CD4-positive, alpha-beta memory T cell (primary cell): Measurements from ENCODE around the gene SRGAP1. TPM values are rescaled to one million over a fixed set of nuclear protein-coding genes. Genes with fewer than 3 reads are reported as not detected.

Experiments
- CTCF ChIA-PET: fragments of 350-600 bp; sonication (Branson Sonifier 250); formaldehyde crosslinking; loops from one replicate; lab custom pipeline; 2021; ENCODE audit warnings: inconsistent platforms; ENCODE audit not compliant: partially characterized antibody; lab: Charles Lee
- POLR2A ChIA-PET: fragments of 350-600 bp; sonication (Branson Sonifier 250); formaldehyde crosslinking; loops from one replicate; lab custom pipeline; 2021; ENCODE audit not compliant: partially characterized antibody; lab: Charles Lee
- DNase-seq, 5 donors: peaks; one replicate each; pipeline versions ENCODE4 v3.0.0 to v3.0.0-alpha.2; 2020 to 2022; ENCODE audit warnings: mixed read lengths in 1 of 5
- H3K27ac ChIP-seq: one replicate; pipeline ENCODE4 v1.7.0; 2013; ENCODE audit warnings: low read depth, low read length
- H3K27me3 ChIP-seq: 2 replicates; pipeline ENCODE4 v1.7.0; 2013; ENCODE audit warnings: mild to moderate bottlenecking, low read length, moderate library complexity; ENCODE audit not compliant: insufficient read depth
- H3K36me3 ChIP-seq: 2 replicates; pipeline ENCODE4 v1.7.0; 2013; ENCODE audit warnings: mild to moderate bottlenecking, low read length, moderate library complexity; ENCODE audit not compliant: insufficient read depth
- H3K4me1 ChIP-seq: 2 replicates; pipeline ENCODE4 v1.7.0; 2013; ENCODE audit warnings: mild to moderate bottlenecking, low read length, moderate library complexity; ENCODE audit not compliant: insufficient read depth
- H3K4me3 ChIP-seq, 2 donors: one replicate each; pipeline ENCODE4 v1.7.0; 2013; ENCODE audit warnings: low read length in 2 of 2, mild to moderate bottlenecking in 1 of 2
- H3K9me3 ChIP-seq, 2 donors: one replicate each; pipeline ENCODE4 v1.7.0; 2013; ENCODE audit warnings: low read length in 2 of 2, control low read depth in 1 of 2; ENCODE audit not compliant: control insufficient read depth in 1 of 2
- H3K27ac Mint-ChIP-seq, 7 donors: one replicate each; pipeline ENCODE4 v1.8.0; 2020 to 2021; ENCODE audit warnings: mixed read lengths in 7 of 7, mild to moderate bottlenecking in 6 of 7, inconsistent platforms in 3 of 7, moderate library complexity in 3 of 7
- H3K27me3 Mint-ChIP-seq, 2 donors: one replicate each; pipeline ENCODE4 v1.8.0; 2020 to 2021; ENCODE audit warnings: mixed read lengths in 2 of 2
- H3K36me3 Mint-ChIP-seq, 2 donors: one replicate each; pipeline ENCODE4 v1.8.0; 2020 to 2021; ENCODE audit warnings: mixed read lengths in 2 of 2, inconsistent platforms in 1 of 2, mild to moderate bottlenecking in 1 of 2
- H3K4me1 Mint-ChIP-seq, 4 donors: one replicate each; pipeline ENCODE4 v1.8.0; 2020 to 2021; ENCODE audit warnings: mixed read lengths in 4 of 4, mild to moderate bottlenecking in 1 of 4
- H3K4me3 Mint-ChIP-seq, 8 donors: one replicate each; pipeline ENCODE4 v1.8.0; 2020 to 2021; ENCODE audit warnings: mixed read lengths in 8 of 8, mild to moderate bottlenecking in 7 of 8, moderate library complexity in 6 of 8, inconsistent platforms in 3 of 8
- H3K9me3 Mint-ChIP-seq, 8 donors: one replicate each; pipeline ENCODE4 v1.8.0; 2020 to 2021; ENCODE audit warnings: mixed read lengths in 8 of 8, mild to moderate bottlenecking in 5 of 8, inconsistent platforms in 3 of 8, moderate library complexity in 1 of 8
- intact Hi-C: fragments of 100-400 bp; cut with micrococcal nuclease; formaldehyde crosslinking; loops from one replicate; pipeline ENCODE4 v1.15.1; 2023
- polyA plus RNA-seq, 2 donors: library from polyadenylated mRNA; unstranded; fragments of 300-500 nt; fragmentation: Illumina TruSeq; gene quantifications; one replicate each; pipeline ENCODE4 v1.2.3, GENCODE V29; 2021
- total RNA-seq, 2 experiments: library from RNA; stranded (reverse); gene quantifications; one replicate each; pipeline ENCODE4 v1.2.3, GENCODE V29; 2021

Gene SRGAP1
- total and polyA plus RNA-seq, 4 experiments from 2014 or later, result 0.03 to 0.09 TPM; not detected in 2

DNA sequence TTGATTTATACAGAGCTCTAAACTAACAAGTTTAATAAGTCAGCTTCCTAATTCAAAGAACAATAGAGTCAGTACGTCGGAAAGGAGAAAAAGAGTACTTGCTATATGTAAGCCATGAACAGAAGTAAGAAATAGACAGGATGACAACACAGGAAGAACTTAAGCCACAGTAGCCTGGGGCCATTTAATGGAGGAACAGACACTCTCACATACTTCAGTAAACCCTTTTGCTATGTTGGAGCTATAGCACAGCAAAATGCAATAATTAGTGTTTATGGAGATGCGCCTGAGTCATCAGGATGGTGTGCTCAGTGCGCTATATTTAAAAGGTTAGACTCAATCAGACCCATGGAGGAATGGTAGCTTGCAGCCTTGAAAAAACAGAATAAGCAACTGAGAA lies 61.0 kb downstream of the SRGAP1 start:
- Histone ChIP-seq H3K4me1 (no peaks in the 10 kb centered on the region), H3K9me3 (no peaks in the 10 kb centered on the region), H3K4me3 (no peak overlapping the region), H3K27ac (no peak overlapping the region), H3K36me3 (no peaks in the 10 kb centered on the region), H3K27me3 (no peaks in the 10 kb centered on the region)
- H3K27ac Mint-ChIP-seq, result no peak overlapping the region
- POLR2A ChIA-PET, result no interaction called here
- CTCF ChIA-PET, result no interaction called here
- no peak overlapping the region for H3K4me3 Mint-ChIP-seq
- H3K36me3 Mint-ChIP-seq, result no peaks in the 10 kb centered on the region
- intact Hi-C loops, result no loop called here
- no peak for DNase-seq
- H3K4me1 Mint-ChIP-seq, result no peaks in the 10 kb centered on the region
- H3K27me3 Mint-ChIP-seq, result peaks cover 8 to 10% of the 10 kb centered on the region in 2 donors
- peaks cover 2 to 9% (median 3%) of the 10 kb centered on the region in 8 donors for H3K9me3 Mint-ChIP-seq

DNA sequence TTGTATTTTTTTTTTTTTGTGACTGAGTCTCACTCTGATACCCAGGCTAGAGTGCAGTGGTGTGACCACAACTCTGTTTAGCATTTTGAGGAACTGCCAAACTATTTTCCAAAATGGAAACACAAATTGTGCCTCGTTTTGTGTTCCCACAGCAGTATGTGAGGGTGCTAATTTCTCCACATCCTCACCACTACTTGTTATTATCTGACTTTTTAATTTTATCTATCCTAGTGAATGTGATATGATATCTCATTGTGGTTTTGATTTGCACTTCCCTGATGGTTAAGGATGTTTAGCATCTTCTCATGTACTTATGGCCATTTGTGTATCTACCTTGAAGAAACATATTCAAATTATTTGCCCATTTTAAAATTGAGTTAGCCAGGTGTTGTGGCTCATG lies 62.4 kb downstream of the SRGAP1 start:
- Mint-ChIP-seq H3K27me3 (peaks cover 3 to 5% of the 10 kb centered on the region in 2 donors), H3K36me3 (no peaks in the 10 kb centered on the region), H3K4me3 (no peak overlapping the region), H3K27ac (no peak overlapping the region), H3K4me1 (no peaks in the 10 kb centered on the region), H3K9me3 (peaks cover 2 to 9% (median 3%) of the 10 kb centered on the region in 8 donors)
- no peaks in the 10 kb centered on the region for H3K36me3 ChIP-seq
- no peaks in the 10 kb centered on the region for H3K4me1 ChIP-seq
- POLR2A ChIA-PET, result no interaction called here
- no peak overlapping the region for H3K27ac ChIP-seq
- intact Hi-C loops, result no loop called here
- CTCF ChIA-PET, result no interaction called here
- no peaks in the 10 kb centered on the region for H3K9me3 ChIP-seq
- no peak overlapping the region for H3K4me3 ChIP-seq
- DNase-seq, result no peak
- H3K27me3 ChIP-seq, result no peaks in the 10 kb centered on the region

DNA sequence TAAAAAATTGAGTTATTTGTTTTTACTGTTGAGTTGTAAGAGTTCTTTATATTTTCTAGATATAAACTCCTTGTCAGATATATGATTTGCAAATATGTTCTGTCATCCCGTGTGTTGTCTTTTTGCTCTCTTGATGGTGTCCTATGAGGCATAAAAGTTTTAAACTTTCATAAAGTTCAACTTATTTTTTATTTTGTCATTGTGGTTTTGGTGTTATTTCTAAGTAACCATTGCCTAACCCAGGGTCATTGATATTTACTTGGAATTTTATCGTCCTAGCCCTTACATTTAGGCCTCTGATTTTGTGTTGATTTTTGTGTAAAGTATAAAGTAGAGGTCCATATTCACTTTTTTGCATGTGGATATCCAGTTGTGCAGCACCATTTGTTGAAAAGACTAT lies 63.1 kb downstream of the SRGAP1 start:
- no peak overlapping the region for H3K4me3 Mint-ChIP-seq
- POLR2A ChIA-PET, result no interaction called here
- no peaks in the 10 kb centered on the region for H3K4me1 ChIP-seq
- no peaks in the 10 kb centered on the region for H3K36me3 Mint-ChIP-seq
- H3K27ac ChIP-seq, result no peak overlapping the region
- no peak for DNase-seq
- H3K27me3 Mint-ChIP-seq, result peaks cover 3 to 5% of the 10 kb centered on the region in 2 donors
- H3K9me3 Mint-ChIP-seq, result peaks cover 2 to 9% (median 3%) of the 10 kb centered on the region in 8 donors
- CTCF ChIA-PET, result no interaction called here
- no peak overlapping the region for H3K27ac Mint-ChIP-seq
- no peaks in the 10 kb centered on the region for H3K36me3 ChIP-seq
- intact Hi-C loops, result no loop called here
- no peaks in the 10 kb centered on the region for H3K4me1 Mint-ChIP-seq
- no peaks in the 10 kb centered on the region for H3K9me3 ChIP-seq
- no peak overlapping the region for H3K4me3 ChIP-seq
- H3K27me3 ChIP-seq, result no peaks in the 10 kb centered on the region

GRCh38 chr12:63909746-63910145 lies 65.2 kb downstream of the SRGAP1 start:
- Histone ChIP-seq H3K27me3 (no peaks in the 10 kb centered on the region), H3K9me3 (no peaks in the 10 kb centered on the region), H3K36me3 (no peaks in the 10 kb centered on the region), H3K4me1 (no peaks in the 10 kb centered on the region), H3K4me3 (no peak overlapping the region), H3K27ac (no peak overlapping the region)
- H3K27ac Mint-ChIP-seq, result no peak overlapping the region
- H3K4me3 Mint-ChIP-seq, result no peak overlapping the region
- ChIA-PET POLR2A (no interaction called here), CTCF (no interaction called here)
- H3K27me3 Mint-ChIP-seq, result no peaks in the 10 kb centered on the region
- DNase-seq, result no peak
- H3K4me1 Mint-ChIP-seq, result no peaks in the 10 kb centered on the region
- H3K9me3 Mint-ChIP-seq, result peaks cover 2 to 9% (median 3%) of the 10 kb centered on the region in 8 donors
- intact Hi-C loops, result no loop called here
- no peaks in the 10 kb centered on the region for H3K36me3 Mint-ChIP-seq

- CTCF ChIA-PET, result no interaction called here
- POLR2A ChIA-PET, result no interaction called here
Observed at GRCh38 chr12:63911341-63911740, 66.8 kb downstream of the SRGAP1 start.

DNA sequence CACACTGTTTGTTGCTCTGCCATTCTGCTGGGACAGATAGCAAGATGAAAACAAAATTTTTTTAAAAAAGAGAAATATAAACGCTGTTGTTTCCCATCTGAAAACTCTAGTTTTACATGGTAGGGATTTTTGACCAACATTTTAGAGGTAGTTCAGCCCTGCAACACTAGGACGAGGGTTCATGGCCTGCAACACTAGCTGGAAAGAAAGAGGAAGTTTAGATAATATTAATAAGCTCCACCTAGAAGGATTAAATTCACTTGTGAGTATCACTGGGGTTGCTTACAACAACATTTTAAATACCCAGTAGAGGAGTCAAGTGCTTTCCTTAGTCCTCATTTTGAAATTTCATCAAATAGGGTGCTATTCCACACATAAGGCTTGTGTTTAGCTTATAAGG lies 68.2 kb downstream of the SRGAP1 start:
- peaks cover 0 to 3% (median 0%) of the 10 kb centered on the region in 4 donors for H3K4me1 Mint-ChIP-seq
- no peaks in the 10 kb centered on the region for H3K36me3 Mint-ChIP-seq
- no peaks in the 10 kb centered on the region for H3K4me1 ChIP-seq
- H3K27ac ChIP-seq, result no peak overlapping the region
- H3K9me3 Mint-ChIP-seq, result peaks cover 0 to 4% (median 0%) of the 10 kb centered on the region in 8 donors
- H3K27me3 ChIP-seq, result no peaks in the 10 kb centered on the region
- CTCF ChIA-PET, result no interaction called here
- H3K4me3 ChIP-seq, result no peak overlapping the region
- no peaks in the 10 kb centered on the region for H3K36me3 ChIP-seq
- no peak for DNase-seq
- H3K27me3 Mint-ChIP-seq, result peaks cover 0 to 3% of the 10 kb centered on the region in 2 donors
- no peak overlapping the region for H3K4me3 Mint-ChIP-seq
- intact Hi-C loops, result no loop called here
- POLR2A ChIA-PET, result no interaction called here
- no peaks in the 10 kb centered on the region for H3K9me3 ChIP-seq
- H3K27ac Mint-ChIP-seq, result no peak overlapping the region

More at GRCh38 chr12:63911341-63911740, 66.8 kb downstream of the SRGAP1 start:
- Mint-ChIP-seq H3K4me3 (no peak overlapping the region), H3K27ac (no peak overlapping the region), H3K9me3 (peaks cover 0 to 9% (median 3%) of the 10 kb centered on the region in 8 donors), H3K36me3 (no peaks in the 10 kb centered on the region), H3K4me1 (peaks cover 0 to under 1% (median 0%) of the 10 kb centered on the region in 4 donors), H3K27me3 (peaks cover 0 to under 1% of the 10 kb centered on the region in 2 donors)
- Histone ChIP-seq H3K36me3 (no peaks in the 10 kb centered on the region), H3K27me3 (no peaks in the 10 kb centered on the region), H3K4me1 (no peaks in the 10 kb centered on the region), H3K9me3 (no peaks in the 10 kb centered on the region), H3K27ac (no peak overlapping the region), H3K4me3 (no peak overlapping the region)
- no peak for DNase-seq
- intact Hi-C loops, result no loop called here

DNA sequence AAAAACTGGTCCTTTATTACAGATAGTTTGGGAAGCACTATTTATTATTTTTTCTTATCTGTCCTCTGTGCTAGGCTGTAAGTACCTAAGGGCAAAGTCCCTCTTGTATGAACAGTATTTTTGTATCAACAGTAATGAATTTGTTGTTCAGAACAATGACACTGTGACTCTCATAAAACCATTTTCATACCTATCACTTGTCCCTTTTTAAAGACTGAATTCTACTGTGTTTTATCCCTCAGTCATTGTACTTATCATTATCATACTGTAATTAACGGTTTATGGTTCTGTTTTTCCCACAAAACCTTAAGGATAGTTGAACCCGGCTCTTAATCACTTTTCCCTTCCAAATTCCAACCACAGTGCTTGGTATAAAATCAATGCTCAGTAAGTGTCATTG lies 69.4 kb downstream of the SRGAP1 start:
- Histone ChIP-seq H3K4me1 (no peaks in the 10 kb centered on the region), H3K27ac (no peak overlapping the region), H3K36me3 (no peaks in the 10 kb centered on the region), H3K4me3 (no peak overlapping the region), H3K9me3 (no peaks in the 10 kb centered on the region), H3K27me3 (no peaks in the 10 kb centered on the region)
- intact Hi-C loops, result no loop called here
- no peaks in the 10 kb centered on the region for H3K9me3 Mint-ChIP-seq
- no peaks in the 10 kb centered on the region for H3K36me3 Mint-ChIP-seq
- no peak for DNase-seq
- CTCF ChIA-PET, result no interaction called here
- H3K4me1 Mint-ChIP-seq, result peaks cover 0 to 3% (median 0%) of the 10 kb centered on the region in 4 donors
- peaks cover 0 to 3% of the 10 kb centered on the region in 2 donors for H3K27me3 Mint-ChIP-seq
- H3K27ac Mint-ChIP-seq, result no peak overlapping the region
- no peak overlapping the region for H3K4me3 Mint-ChIP-seq
- POLR2A ChIA-PET, result no interaction called here
